Hematopoietic multipotent progenitor cell (in vitro differentiated cells): ENCODE measurements around the gene TRAPPC4. TPM values are rescaled to one million over a fixed set of nuclear protein-coding genes. Genes with fewer than 3 reads are reported as not detected.
"Not testable (repeated sequence)": the region's sequence is repeated elsewhere in the genome, so short reads cannot be mapped to it uniquely, and the experiment has no call there.

Source experiments
- DNase-seq, 3 donors: peaks; one replicate each; pipeline ENCODE4 v3.0.0-alpha.2; 2011 to 2015; ENCODE audit warnings: low read depth in 2 of 3, low spot score in 2 of 3
- total RNA-seq: library from RNA; depleted of rRNA; stranded (reverse); fragments of >200 nt; gene quantifications from one replicate; pipeline ENCODE4 v1.2.3, GENCODE V29; 2012

The TRAPPC4 gene
- total RNA-seq, 1 donor: 70.6 TPM

- peak; percentile 95 to 98 (median 98) for DNase-seq
Observed at GRCh38 chr11:119030329-119031047, 11.9 kb downstream of the TRAPPC4 start, which contains the start of gene SLC37A4. Gene SLC37A4, minus strand, starts transcription at chr11:119030877.

- DNase-seq: no peak
Observed at GRCh38 chr11:119031912-119032280, 13.3 kb downstream of the TRAPPC4 start.

GRCh38 chr11:119033421-119033820 is 14.9 kb downstream of the TRAPPC4 start:
- not testable (repeated sequence) for DNase-seq

- no peak for DNase-seq
Observed at GRCh38 chr11:119034813-119035212, 16.2 kb downstream of the TRAPPC4 start.

- no peak for DNase-seq
Observed at GRCh38 chr11:119038884-119039283, 20.3 kb downstream of the TRAPPC4 start.

DNA sequence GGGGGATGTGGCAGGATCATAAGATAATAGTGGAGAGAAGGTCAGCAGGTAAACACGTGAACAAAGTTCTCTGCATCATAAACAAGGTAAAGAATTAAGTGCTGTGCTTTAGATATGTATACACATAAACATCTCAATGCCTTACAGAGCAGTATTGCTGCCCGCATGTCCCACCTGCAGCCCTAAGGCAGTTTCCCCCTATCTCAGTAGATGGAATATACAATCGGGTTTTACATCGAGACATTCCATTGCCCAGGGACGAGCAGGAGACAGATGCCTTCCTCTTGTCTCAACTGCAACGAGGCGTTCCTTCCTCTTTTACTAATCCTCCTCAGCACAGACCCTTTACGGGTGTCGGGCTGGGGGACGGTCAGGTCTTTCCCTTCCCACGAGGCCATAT is 20.9 kb downstream of the TRAPPC4 start:
- DNase-seq: not testable (repeated sequence)

- no peak for DNase-seq
Observed at GRCh38 chr11:119041821-119042514, 23.4 kb downstream of the TRAPPC4 start.

DNA sequence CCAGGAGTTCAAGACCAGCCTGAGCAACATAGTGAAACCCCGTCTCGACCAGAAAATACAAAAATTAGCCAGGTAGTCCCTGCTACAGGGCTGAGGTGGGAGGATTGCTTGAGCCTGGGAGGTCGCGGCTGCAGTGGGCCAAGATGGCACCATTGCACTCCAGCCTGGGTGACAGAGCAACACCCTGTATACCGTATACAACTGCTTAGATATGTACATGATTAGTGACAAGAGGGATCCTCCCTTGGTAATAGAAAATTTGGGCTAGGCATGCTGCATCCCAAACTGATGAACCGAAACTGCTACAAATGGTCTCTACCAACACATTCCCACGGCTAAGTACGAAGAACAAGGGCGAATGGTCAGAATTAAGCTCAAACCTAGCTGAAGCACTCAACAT is 24.4 kb downstream of the TRAPPC4 start:
- no peak for DNase-seq

GRCh38 chr11:119044708-119045107 is 26.1 kb downstream of the TRAPPC4 start:
- DNase-seq: no peak

- no peak for DNase-seq
Observed at GRCh38 chr11:119046489-119046888, 27.9 kb downstream of the TRAPPC4 start.

DNA sequence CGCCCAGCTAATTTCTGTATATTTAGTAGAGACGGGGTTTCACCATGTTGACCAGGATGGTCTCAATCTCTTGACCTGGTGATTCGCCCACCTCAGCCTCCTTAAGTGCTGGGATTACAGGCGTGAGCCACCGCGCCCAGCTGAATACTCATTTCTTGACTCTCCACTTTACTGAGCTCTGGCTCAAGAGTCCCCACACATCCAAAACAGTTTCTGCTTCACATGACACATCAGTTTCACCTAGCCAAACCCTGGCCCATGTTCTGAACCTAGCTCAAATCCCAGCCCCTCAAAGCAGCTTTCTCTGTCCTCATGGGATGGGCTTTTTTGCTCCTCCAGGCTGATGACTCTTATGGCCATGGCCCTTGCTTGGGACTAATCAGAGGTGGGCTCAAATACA is 28.6 kb downstream of the TRAPPC4 start:
- no peak for DNase-seq

GRCh38 chr11:119048644-119049043 is 30.1 kb downstream of the TRAPPC4 start:
- no peak for DNase-seq

- no peak for DNase-seq
Observed at GRCh38 chr11:119049081-119049480, 30.5 kb downstream of the TRAPPC4 start.

- DNase-seq: no peak
Observed at GRCh38 chr11:119051440-119052162, 33.0 kb downstream of the TRAPPC4 start.

DNA sequence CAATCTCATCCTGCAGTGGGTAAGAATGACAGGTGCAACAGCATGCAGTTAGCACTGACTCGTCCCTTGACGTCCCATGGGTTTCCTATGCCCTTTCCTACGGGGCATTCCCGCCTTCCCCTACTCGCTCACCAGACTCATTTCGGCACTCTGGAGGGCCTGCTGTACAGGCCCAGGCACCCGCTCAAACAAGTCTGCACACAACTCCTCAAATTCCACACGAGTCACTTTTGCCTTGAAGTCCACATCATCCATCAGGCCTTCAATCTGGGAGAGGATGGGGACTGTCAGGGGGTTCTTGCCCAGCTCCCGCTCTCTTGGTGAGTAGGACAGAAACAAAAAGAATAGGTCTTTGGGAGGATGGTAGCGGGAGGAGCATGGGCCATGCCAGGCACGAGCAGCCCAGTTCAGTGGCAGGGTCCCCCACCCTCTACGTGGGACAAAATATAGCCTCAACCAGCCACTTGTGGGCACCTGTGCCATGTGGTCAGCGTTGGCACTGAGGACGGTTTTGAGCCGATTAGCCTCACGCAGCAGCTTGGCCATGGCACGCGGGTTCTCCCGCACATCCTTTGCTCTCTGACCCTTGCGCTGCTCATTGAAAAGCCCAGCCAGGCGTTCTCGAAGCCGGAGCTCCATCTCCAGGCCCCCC is 33.7 kb downstream of the TRAPPC4 start:
- no peak for DNase-seq

- DNase-seq: no peak
Observed at GRCh38 chr11:119054418-119054817, 35.9 kb downstream of the TRAPPC4 start.

- peak in 2 of 3 donors; percentile 57 to 61 for DNase-seq
Observed at GRCh38 chr11:119055901-119056300, 37.3 kb downstream of the TRAPPC4 start.

- peak; percentile 22 to 31 (median 22) for DNase-seq
Observed at GRCh38 chr11:119056421-119056999, 37.9 kb downstream of the TRAPPC4 start.

DNA sequence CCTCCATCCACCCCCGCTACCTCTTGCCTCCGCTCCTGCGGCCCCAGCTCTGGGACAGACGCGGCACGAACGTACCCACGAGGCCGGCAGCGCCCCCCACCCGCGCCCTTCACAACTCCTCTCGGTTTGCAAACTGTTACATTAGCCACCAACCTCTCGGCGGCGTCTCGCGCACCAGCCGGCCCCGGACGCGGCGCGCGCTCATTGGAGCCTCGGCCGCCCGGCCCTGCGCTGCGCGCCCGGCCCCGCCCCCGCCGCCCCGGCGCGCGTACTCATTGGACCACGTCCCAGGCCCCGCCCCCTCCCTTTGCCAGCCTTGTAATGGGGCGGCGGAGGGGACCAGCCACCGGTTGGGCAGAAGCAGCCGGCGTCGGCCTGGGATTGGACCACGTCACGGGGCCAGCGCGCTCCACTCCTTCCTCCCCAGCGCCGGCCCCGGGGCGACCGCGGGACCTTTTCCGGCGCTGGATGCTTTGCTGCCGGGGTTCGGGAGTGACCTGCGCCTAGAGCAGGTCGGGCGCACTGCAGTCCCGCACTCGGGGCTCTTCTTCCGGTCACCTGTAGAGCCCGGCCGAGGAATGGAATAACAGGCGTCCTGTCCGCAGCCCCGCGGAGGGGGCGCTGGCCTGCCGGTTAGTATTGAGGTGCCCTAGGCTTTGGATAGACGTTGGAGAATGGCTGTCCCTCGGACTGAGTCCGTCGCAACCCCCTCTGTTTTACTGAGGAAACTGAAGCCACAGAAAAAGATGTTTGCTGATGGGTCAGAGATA is 38.6 kb downstream of the TRAPPC4 start, which contains the start of gene HYOU1:
TSS of gene HYOU1 (minus strand) at position 206 of the 770 bp plus-strand sequence. CDS start 1,045 bp downstream, outside the sequence.
- DNase-seq: peak; percentile 96 to 99 (median 98)

DNA sequence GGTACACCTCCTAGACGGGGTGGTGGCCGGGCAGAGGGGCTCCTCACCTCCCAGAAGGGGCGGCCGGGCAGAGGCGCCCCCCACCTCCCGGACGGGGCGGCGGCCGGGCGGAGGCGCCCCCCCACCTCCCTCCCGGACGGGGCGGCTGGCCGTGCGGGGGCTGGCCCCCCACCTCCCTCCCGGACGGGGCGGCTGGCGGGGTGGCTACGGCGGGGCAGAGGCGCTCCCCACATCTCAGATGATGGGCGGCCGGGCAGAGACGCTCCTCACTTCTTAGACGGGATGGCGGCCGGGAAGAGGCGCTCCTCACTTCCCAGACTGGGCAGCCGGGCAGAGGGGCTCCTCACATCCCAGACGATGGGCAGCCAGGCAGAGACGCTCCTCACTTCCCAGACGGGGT is 40.6 kb downstream of the TRAPPC4 start:
- DNase-seq: not testable (repeated sequence)
